Activated CD8-positive, alpha-beta memory T cell treated with anti-CD3 and anti-CD28 coated beads, Interleukin-2, amount 50 U/mL, for 48 hours (primary cell): ENCODE data around the gene RAB7A.
"Not testable (repeated sequence)": the region's sequence is repeated elsewhere in the genome, so short reads cannot be mapped to it uniquely, and the experiment has no call there.

Experiments
- DNase-seq: peaks from one replicate; pipeline ENCODE4 v3.0.0-alpha.2; 2020

The RAB7A gene

DNA sequence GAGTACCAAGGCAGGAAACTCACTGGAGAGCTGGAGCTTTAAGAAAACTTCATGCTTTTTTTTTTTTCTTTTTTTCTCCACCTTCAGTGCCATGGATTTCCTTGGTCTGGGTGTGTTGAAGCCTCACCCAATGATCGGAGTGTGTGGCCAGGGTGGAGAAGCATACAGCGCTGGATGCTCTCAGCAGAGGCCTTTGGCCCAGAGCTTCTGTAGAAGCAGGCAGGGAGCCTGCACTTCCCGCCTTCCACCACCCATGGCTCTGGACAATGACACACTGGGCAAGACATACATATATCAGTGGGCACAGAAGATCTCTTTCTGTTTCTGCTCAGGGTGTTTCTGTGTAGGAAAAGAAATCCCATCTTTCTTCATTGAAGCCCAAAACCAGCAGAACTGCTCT is 97.6 kb downstream of the RAB7A start:
- DNase-seq = no peak

DNA sequence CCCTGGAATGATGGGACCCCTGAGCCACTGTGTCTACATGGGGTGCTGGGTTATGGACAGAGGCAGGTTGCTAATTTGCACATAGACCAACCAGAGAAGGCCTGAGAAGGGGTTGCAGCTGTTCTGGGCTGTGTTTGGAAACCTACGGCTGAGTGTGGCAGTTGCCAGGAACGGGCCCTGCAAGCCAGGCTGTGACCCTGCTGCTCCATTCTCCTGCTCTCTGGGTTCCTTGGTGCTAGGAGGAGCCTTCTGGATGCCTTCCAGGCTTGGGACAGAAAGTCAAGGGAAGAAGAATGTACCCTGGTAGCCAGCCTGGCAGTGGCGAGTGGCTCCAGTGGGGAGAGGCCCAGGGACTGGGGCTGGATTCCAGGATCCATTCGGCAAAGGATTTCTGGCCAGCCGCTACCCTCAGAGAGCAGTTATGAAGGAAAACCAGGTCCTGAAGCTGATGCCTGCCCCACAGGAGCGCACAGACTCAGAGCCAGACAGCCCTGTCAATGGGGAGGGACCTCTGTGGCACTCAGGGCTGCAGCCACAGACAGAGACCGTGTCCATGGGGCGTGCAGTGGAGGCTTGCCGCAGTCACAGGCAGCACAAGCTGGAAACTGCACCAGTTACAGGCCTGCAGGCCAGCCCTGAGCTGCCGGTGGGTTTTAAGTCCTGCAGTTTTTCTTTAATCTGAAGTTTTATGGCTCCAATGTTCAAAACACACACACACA is 98.3 kb downstream of the RAB7A start:
- DNase-seq = no peak

DNA sequence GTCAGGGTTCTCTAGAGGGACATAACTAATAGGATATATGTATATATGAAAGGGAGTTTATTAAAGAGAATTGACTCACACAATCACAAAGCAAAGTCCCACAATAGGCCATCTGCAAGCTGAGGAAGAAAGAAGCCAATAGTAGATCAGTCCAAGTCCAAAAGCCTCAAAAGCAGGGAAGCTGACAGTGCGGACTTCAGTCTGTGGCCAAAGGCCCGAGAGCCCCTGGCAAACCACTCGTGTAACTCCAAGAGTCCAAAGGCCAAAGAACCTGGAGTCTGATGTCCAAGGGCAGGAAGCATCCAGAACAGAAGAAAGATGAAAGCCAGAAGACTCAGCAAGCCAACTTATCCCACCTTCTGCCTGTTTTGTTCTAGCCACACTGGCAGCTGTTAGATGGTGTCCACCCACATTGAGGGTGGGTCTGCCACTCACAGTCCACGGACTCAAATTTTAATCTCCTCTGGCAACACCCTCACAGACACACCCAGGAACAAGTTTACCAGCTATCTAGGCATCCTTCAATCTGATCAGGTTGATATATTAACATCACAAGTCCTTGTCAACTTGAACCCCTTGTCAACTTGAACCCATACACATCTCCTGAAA is 99.2 kb downstream of the RAB7A start:
- DNase-seq = no peak

DNA sequence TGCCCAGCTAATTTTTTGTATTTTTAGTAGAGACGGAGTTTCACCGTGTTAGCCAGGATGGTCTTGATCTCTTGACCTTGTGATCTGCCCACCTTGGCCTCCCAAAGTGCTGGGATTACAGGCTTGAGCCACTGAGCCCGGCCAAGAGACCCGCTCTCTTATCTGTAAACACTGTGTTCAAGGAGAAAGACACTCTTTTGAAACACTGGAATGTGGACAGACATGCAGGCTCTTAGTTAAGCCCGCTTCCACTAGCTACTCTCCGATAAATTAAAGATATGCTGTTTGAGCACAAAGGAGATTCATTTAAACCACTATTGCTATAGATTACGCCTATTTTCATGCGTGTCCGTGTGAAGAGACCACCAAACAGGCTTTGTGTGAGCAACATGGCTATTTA is 103.1 kb downstream of the RAB7A start:
- not testable (repeated sequence) for DNase-seq

DNA sequence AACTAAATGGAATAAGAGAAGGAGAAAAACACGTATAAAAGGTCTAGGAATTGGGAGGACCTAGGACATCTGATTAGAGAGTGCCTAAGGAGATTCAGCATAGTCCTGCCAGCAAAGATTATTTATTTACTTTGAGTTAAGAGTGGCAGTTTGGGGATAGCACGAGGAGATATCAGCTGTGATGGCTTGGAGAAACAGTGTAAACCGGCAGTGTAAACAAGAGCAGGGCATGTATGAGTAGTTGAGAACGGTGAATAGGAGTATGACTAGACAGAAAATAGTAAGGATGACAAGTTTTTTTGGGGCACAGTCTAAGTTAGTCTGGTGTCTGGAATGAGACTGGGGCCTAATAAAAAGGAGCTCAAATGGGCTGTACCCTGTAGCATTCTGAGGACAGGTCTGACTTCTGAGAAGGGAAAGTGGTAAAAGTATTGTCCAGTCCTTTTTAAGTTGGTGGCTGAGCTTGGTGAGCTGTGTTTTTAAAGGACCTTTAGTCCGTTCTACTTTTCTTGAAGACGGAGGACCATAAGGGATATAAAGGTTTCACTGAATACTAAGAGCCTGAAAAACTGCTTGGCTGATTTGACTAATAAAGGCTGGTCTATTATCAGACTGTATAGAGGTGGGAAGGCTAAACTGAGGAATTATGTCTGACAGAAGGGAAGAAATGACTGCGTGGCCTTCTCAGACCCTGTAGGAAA is 104.1 kb downstream of the RAB7A start:
- DNase-seq = not testable (repeated sequence)

DNA sequence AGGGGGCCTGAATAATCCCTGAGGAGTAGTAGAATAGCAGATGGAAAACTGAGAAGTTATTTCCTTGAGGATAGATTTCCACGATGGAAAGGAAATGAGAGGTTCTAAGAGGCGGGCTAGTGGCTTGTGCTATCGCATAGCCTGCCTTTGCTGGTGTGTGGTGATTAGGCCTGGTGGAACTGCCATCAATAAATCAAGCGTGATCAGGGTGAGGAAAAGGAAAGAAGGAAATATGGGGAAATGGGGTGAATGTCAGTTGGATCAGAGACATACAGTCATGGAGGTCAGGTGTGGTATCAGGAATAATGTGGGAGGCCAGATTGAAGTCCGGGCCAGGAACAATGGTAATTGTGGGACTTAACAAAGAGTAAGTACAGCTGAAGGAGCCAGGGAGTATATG is 104.8 kb downstream of the RAB7A start:
- DNase-seq = not testable (repeated sequence)

DNA sequence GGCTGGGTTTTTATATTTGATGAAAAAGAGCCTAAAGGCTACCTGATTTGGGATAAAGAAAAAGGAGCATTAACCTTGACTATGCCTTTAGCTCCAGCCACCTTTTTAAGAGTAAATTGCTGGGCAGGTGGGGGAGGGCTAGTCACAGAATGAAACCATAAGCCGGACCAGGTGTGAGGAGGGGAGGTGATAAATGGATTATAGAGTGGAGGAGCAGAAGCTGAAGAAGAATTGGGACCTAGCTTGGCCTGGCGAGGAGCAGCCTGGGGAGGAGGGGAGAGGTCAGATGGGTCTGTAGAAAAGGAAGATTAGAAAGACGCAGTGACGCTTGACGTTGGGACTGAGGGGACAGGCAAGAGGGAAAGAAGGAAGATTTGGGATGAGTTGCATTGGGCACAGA is 107.0 kb downstream of the RAB7A start:
- DNase-seq = not testable (repeated sequence)

DNA sequence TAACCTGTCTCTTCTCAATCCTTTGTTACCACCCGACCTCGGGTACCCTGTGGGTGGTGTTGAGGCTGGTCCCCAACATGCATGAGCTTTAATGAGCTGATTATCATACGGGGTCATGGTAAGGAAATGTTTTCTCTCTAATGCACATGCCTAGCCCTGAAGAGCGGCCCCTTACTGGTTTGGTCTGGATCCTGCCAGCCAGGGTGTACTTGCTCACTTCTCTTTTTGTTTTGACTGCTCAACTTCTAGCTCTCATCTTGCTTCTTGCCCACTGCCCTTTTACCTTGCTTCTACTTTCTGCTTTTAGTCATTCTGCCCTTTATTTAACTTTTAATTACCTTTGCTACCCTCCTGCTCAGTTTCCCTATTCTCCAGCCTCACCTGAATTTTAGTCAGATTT is 109.1 kb downstream of the RAB7A start:
- DNase-seq = no peak

DNA sequence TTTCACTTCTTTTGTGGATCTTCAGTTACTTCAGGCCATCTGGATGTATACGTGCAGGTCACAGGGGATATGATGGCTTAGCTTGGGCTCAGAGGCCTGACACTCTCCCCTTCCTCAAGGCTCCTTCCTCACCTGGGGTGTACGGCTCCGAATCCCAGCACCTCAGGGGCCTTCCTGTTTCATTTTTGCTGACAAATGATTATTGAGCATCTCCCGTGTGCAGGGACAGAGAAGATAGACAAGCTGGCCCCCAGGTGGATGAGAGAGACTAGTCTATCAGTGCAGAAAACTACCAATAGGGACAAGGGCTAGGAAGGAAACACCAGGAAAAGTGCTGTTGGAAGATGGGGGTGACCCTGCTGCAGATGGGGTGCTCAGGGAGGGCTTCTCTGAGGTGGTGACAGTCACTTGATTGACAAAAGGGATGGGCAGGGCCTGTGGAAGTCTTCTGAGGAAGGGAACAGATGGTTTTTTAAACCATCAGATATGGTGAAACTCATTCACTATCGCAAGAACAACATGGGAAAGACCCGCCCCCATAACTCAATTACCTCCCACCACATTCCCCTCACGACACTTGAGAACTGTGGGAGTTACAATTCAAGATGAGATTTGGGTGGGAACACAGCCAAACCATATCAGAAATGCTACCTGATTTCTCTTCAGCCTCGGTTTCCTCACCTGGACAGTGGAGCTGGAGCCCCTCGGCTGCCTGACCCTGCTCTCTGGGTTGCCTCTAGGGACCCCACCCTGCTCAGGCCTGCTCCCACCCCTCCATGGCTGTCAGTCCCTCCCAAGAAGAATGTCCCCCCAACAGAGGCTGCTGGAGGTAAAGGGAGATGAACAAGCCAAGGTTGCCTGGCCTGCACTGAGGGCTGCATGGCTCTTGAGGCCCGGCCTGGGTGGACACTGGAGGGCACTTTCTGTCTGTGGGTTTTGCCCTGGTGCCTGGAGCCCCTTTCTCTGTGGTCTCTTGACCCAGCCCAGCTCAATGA is 116.2 kb downstream of the RAB7A start:
- DNase-seq = no peak

DNA sequence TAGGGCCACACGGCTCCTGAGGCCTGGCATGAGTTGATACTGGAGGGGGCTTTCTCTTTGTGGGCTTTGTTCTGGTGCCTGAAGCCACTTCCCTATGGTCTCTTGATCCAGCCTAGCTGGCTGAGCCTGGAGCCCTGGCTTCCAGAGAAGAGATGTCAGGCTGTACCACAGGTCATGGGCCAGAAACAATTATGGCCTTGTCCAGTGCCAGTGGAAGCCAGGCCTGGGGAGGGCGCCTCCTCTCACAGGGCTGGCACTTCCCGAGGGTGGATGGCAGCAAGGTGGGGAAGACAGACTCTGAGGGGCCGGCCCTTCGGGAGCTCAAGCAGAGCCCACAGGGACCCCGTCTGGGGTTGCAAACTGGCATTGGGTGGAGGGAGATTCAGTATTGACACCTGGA is 118.5 kb downstream of the RAB7A start:
- DNase-seq = no peak

DNA sequence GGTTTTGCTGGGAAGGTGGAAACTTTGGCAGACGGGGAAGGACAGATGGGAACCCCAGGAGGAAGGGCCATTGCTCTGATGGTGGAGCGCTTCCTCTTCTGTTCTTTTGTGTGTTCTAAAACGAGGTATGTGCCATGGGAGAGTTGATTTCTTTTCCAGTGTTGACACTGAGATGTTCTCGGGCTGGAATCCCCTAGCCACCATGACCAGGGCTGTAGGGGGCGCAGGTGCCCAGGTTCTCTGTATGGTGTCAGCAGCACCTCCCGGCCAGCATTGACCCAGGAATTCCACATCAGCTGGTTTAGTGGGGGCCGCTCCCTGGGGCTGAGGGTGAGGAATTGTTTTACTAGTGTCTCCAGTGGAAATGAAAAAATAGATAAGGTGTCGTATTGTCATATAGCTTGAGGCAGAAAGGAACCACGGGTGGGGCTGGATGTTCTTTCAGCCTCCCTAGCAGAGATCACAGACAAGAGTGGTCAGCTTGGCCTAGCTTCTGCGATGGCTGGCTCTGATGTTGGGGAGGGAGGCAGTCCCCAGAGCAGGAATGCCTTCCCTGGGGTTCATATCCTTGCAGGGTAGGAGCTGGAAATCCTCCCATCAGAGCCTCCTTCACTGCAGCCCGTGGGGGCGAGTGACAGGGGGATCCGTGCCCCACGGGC is 119.3 kb downstream of the RAB7A start:
- no peak for DNase-seq

DNA sequence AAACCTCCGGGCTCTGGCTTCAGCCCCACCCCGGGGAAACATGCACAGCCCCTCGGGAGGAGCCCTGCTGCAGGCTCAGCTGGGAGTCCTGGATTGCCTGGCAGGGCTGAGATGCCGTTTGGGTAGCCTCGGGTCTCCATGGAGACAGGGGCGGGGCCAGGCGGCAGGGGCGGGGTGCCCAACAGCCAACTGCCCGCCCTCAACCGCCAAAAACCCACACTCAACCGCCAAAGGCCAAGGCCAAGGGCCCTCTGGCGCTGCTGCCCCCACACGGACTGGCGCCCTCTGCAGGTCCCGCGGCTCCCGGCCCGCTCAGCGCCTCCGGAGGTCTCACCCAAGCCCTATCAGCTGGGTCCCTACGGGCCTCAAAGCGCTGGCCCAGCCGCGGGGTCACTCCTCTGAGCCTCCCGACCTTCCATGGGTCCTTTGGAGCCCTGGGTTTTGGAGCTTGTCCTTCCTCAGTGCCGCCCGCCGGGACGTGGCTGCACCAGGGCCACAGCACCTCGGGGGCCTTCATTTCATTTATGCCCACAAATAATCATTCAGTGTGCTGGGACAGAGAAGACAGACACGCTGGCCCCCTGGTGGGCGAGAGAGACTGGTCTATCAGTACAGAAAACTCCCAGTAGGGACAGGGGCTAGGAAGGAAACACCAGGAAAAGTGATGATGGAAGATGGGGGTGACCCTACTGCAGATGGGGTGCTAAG is 119.9 kb downstream of the RAB7A start:
- DNase-seq = peak; percentile 91

DNA sequence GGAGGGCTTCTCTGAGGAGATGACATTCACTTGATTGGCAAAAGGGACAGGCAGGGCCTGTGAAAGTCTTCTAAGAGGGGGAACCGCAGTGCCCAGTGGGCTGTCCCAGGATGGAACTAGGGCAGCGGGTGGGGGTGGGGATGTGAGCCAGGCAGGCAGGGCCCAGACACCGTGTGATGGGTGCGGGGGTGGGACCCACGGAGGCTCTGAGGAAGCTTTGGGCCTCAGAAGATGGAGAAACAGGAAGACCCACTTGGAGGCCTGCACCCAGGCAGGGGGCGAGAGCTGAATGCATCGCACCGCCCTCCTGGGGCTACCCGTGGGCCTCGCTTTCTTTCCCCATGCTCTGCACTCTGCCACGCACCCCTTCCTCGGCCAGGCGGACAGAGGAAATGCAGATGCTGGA is 120.5 kb downstream of the RAB7A start:
- DNase-seq = no peak

DNA sequence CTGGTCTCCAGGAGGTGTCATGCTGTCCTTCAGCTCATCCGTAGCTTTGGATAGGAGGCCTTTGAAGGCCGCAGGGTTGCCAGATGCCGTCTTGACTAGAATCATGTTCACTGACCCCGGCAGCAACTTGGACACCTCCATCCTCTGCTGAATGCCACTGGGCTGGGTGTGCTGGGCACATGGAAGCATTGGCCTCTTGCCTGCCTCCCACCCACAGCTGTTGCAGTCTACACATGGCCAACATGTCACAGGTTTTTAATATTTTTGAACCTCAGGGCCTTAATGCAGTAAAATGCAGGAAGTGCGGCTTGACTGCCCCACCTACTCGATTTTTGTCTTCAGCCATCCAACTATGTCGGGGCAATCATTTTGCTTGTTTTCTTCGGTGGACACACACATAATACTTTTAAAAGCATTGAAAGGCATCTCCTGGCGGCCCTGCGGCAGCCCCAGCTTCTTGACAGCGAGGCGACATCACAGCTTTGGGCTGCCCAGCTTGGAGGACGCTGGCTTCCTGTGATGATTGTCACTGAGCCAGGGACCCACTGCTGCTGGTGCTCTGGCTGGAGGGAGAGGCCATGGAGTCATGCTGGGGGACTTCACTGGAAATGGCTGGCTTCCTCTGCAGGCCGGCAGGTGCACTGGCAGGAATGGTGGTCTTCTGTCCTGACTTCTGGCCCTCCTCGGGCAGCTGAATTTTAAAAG is 121.8 kb downstream of the RAB7A start:
- no peak for DNase-seq

DNA sequence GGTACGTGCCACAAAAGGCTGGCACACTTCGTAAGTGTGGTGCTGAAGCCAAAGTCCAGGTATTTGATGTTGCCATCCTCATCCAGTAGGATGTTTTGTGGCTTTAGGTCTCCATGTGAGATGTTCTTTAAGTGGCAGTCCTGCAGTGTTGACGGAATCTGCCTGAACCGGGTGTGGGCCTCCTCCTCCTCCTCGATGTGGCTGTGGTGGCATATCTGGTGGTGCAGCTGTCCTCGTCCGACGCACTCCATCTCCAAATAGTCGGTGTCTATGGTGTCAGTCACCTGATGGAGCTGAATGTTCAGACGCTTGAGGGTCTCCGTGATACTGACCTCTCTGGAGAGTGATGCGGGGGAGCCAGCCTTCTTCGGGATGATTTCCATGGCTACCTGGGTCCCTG is 123.0 kb downstream of the RAB7A start:
- no peak for DNase-seq

DNA sequence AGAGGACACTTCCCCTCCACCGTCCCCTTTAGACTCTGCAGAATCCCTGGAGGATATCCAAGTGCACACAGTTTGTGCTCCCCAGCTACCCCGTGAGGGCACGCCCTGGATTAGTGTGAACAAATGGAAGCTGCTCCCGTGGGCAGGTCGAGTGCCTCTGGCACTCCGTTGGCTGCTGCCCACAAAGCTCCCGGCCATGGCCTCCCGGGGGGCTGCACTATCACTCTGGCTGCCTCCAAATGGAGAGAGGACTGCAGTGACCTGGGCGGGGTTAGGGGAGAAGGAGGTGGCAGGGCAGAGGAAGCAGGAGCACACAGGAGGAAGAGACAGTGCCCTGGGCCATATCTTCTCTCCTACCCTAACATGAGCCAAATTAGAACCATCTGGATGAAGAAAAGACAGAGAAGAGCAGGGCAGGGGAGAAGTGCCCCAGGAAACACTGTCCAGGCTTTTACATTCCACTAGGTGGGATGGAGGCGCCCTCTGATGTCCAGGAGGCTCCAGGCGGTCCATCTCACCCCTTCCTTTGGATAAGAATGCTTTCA is 124.0 kb downstream of the RAB7A start:
- no peak for DNase-seq

DNA sequence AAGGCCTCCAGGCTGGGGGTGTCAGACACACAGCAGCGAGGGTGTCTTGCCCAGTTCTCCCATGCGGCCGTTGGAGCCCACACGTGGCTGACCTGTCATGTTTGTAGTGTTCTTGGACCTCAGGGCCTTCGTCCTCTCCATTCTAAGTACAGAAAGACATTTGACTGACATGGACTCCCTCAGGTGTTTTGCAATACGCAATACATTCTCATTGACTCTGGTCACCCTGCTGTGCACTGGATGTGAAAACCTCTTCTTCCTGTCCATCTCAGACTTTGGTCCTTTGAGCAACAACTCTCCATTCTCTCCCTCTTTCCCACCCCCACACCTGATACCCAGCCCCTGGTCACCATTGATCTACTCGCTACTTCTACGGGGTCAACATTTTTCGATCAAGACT is 124.6 kb downstream of the RAB7A start:
- no peak for DNase-seq

DNA sequence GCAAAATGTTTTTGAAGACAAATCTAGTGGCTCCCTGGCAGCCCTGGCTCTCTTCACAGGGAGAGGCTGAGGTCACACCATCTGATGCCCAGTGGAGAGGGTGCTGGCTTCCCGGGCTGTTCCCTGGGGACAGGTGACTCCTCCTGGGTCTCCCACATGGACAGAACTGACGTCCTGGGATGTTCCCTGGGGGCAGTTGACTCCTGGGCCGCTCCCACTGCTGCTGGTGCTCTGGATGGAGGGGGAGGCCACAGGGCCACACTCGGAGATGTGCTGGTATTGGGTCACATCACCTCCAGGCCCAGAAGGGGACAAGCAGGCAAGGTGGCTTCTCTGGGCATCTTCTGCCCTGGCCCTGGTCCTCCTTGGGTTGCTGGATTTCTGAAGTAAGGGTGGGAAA is 125.6 kb downstream of the RAB7A start:
- no peak for DNase-seq

DNA sequence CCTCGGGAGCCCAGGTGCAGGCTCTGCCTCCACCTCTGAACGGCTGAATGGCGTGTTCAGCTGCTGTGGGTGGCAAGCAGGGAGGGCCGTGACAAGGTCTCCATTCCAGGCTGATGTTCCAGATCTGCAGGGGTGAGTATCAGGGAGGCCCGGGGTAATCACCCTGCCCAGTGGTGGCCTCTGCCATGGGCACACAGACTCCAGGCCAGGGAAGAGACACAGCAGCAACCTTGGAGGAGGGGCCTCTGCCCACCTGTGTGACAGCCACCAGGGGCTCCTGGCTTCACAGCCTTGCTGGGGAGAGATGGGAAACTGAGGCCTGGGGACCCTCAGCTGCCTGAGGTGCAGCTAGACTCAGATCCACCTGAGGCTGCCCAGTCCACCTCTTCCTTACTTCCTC is 127.8 kb downstream of the RAB7A start:
- no peak for DNase-seq

DNA sequence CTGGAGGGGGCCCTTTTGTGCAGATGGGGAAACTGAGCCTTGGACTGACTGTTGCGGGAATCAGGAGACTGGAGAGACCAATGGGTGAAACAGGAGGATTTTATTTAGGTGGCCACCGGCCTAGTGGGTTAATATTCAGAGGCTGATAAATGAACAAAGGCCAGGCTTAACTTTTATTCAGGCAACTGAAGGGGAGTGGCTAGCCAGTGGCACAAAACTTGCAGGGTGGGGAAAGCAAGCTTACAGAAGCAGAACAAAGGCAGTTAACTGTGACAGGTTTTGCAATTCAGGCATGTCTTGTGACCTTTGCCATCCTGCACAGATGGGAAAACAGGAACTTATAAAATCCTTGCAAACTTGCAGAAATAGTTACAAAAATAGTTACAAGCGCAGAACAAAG is 128.5 kb downstream of the RAB7A start:
- DNase-seq = no peak

DNA sequence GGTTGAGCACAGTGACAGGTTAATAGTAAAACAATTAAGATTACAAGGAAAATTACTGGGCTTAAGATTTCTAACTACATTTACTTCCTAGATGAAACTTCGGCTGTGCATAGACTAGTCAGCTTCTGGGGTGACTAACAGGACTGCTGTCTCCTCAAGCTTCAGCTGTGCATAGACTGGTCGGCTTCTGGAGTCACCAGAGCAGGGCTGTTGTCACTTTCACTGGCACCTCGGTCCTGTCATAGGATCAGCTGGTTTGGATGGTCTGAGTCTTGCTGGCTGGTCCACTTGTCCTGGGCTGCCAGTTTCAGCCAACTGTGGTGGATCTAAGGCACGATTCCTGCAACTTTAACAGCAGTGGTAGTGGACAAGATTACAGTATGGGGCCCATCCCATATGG is 129.6 kb downstream of the RAB7A start:
- no peak for DNase-seq
